H1 (cell line): ENCODE results near the gene PTTG1IP. TPM values are rescaled to one million over a fixed set of nuclear protein-coding genes. Genes with fewer than 3 reads are reported as not detected.

Source experiments
- CHD7 ChIP-seq: fragments of 300-600 bp; sonication (generic); IDR thresholded peaks from 2 replicates; pipeline ENCODE4 v1.7.1; 2012; ENCODE audit warnings: low read length, moderate library complexity, mild to moderate bottlenecking, inconsistent platforms; ENCODE audit not compliant: insufficient replicate concordance
- POU5F1 ChIP-seq: IDR thresholded peaks from 2 replicates; pipeline ENCODE4 v1.6.1; 2011; ENCODE audit warnings: low read depth, mild to moderate bottlenecking, low read length, moderate library complexity
- polyA plus RNA-seq, 7 experiments: library from polyadenylated mRNA; depleted of rRNA in 3 of 7; stranded (reverse) in 5 of 7; unstranded in 2 of 7; fragments of >200 nt in 5 of 7; fragments of 200-250 nt in 2 of 7; gene quantifications; 1 replicate in 5 of 7; 2 replicates in 1 of 7; 4 replicates in 1 of 7; pipeline versions ENCODE4 v1.2.1 to v1.2.3, GENCODE V29; 2011 to 2013; ENCODE audit warnings: missing spikeins in 2 of 7, mixed read lengths in 2 of 7
- total RNA-seq: library from RNA; stranded (reverse); fragmentation: NEBNext Ultra II Directional; extraction: Animal tissue kit (Norgen Biotek cat#: 25700); gene quantifications from 2 replicates; pipeline ENCODE4 v1.2.1, GENCODE V29; 2021
- TF ChIP-seq, protein P1 (sequence below): IDR thresholded peaks from 2 replicates; pipeline ENCODE4 v1.6.1; 2012; ENCODE audit warnings: inconsistent platforms

Gene PTTG1IP
- total and polyA plus RNA-seq, 2 of the 8 experiments (the other 6 are each of a cell fraction or from before 2014, with no cell fraction given), result 90.8 to 130 TPM

- no peak for TF ChIP-seq CHD7
- no peak for TF ChIP-seq POU5F1
- TF ChIP-seq, protein P1, sequence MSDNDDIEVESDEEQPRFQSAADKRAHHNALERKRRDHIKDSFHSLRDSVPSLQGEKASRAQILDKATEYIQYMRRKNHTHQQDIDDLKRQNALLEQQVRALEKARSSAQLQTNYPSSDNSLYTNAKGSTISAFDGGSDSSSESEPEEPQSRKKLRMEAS, result no peak
Measured at GRCh38 chr21:44912158-44912473, 38.6 kb upstream of the PTTG1IP start (continued).
